ENCODE data around the gene C22orf39.

- TF ChIP-seq, protein P1, sequence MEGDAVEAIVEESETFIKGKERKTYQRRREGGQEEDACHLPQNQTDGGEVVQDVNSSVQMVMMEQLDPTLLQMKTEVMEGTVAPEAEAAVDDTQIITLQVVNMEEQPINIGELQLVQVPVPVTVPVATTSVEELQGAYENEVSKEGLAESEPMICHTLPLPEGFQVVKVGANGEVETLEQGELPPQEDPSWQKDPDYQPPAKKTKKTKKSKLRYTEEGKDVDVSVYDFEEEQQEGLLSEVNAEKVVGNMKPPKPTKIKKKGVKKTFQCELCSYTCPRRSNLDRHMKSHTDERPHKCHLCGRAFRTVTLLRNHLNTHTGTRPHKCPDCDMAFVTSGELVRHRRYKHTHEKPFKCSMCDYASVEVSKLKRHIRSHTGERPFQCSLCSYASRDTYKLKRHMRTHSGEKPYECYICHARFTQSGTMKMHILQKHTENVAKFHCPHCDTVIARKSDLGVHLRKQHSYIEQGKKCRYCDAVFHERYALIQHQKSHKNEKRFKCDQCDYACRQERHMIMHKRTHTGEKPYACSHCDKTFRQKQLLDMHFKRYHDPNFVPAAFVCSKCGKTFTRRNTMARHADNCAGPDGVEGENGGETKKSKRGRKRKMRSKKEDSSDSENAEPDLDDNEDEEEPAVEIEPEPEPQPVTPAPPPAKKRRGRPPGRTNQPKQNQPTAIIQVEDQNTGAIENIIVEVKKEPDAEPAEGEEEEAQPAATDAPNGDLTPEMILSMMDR (conservative IDR thresholded peaks at IDR 0.05 in 1 of 2, IDR thresholded peaks at IDR 0.05 in 1 of 2; ENCODE audit: low read depth in 1 of 2, low read length in 2 of 2) = no peak
- TF ChIP-seq EZH2 (IDR thresholded peaks at IDR 0.05; ENCODE audit: low read length, missing control alignments) = no peak
These were observed 8.3 kb upstream of the C22orf39 start for GRCh38 chr22:19455585-19456370.
